Smooth muscle cell (in vitro differentiated cells): ENCODE measurements around the gene CEP63. TPM values are rescaled to one million over a fixed set of nuclear protein-coding genes. Genes with fewer than 3 reads are reported as not detected.

ENCODE experiments used
- DNase-seq: peaks from one replicate; lab custom pipeline; 2025; ENCODE audit not compliant: unreplicated experiment; lab: John Stamatoyannopoulos, UW
- H2AFZ ChIP-seq: fragments of 200-600 bp; sonication (generic); 2 replicates; pipeline ENCODE4 v1.6.0; 2016; ENCODE audit warnings: antibody characterized with exemption, low read depth, mild to moderate bottlenecking
- H3F3A ChIP-seq: fragments of 200-600 bp; sonication (generic); 2 replicates; pipeline ENCODE4 v1.6.0; 2017; ENCODE audit warnings: antibody characterized with exemption, low read depth
- H3K27ac ChIP-seq: fragments of 200-600 bp; sonication (generic); 2 replicates; pipeline ENCODE4 v1.5.1; 2016; ENCODE audit warnings: low read depth, mild to moderate bottlenecking
- H3K27me3 ChIP-seq: fragments of 200-600 bp; sonication (generic); 2 replicates; pipeline ENCODE4 v1.6.1; 2016; ENCODE audit warnings: low read depth, mild to moderate bottlenecking
- H3K36me3 ChIP-seq: fragments of 200-600 bp; sonication (generic); 2 replicates; pipeline ENCODE4 v1.5.1; 2016; ENCODE audit warnings: low read depth
- H3K4me1 ChIP-seq: fragments of 200-600 bp; sonication (generic); 2 replicates; pipeline ENCODE4 v1.5.1; 2016; ENCODE audit warnings: low read depth
- H3K4me2 ChIP-seq: fragments of 200-600 bp; sonication (generic); 2 replicates; pipeline ENCODE4 v1.6.0; 2016; ENCODE audit warnings: mild to moderate bottlenecking
- H3K4me3 ChIP-seq: fragments of 200-600 bp; sonication (generic); 2 replicates; pipeline ENCODE4 v1.5.1; 2016; ENCODE audit warnings: mild to moderate bottlenecking
- H3K79me2 ChIP-seq: fragments of 200-600 bp; sonication (generic); 2 replicates; pipeline ENCODE4 v1.6.0; 2016; ENCODE audit warnings: low read depth, mild to moderate bottlenecking
- H3K9ac ChIP-seq: fragments of 200-600 bp; sonication (generic); 2 replicates; pipeline ENCODE4 v1.6.0; 2016; ENCODE audit warnings: low read depth
- H3K9me3 ChIP-seq: fragments of 200-600 bp; sonication (generic); replicated peaks from 2 replicates; pipeline ENCODE4 v1.5.1; 2016; ENCODE audit warnings: low read depth
- H4K20me1 ChIP-seq: fragments of 200-600 bp; sonication (generic); 2 replicates; pipeline ENCODE4 v1.6.0; 2016; ENCODE audit warnings: low read depth
- CTCF ChIP-seq: fragments of 200-600 bp; sonication (generic); IDR thresholded peaks from 2 replicates; pipeline ENCODE4 v1.5.1; 2017; ENCODE audit warnings: borderline replicate concordance, mild to moderate bottlenecking, antibody characterized with exemption; ENCODE audit not compliant: insufficient read depth, poor library complexity, severe bottlenecking
- WGBS: methylation state at CpG from one replicate; pipeline ENCODE4 v1.1.7; 2016; ENCODE audit warnings: low lambda C conversion rate; 5-methylcytosine and 5-hydroxymethylcytosine counted together
- polyA plus RNA-seq: library from polyadenylated mRNA; unstranded; fragments of >200 nt; fragmentation: Nextera tagmentation; extraction: Ambion mirVana; gene quantifications from 2 replicates; pipeline ENCODE4 v1.2.1, GENCODE V29; 2016
- total RNA-seq: library from RNA; depleted of rRNA; stranded (reverse); fragments of >200 nt; gene quantifications from 2 replicates; pipeline ENCODE4 v1.2.3, GENCODE V29; 2014

The CEP63 gene
- total and polyA plus RNA-seq, 2 experiments from 2014 or later: 16.9 to 24.5 TPM

- Histone ChIP-seq H3K9me3 (no peaks in the 10 kb centered on the region), H4K20me1 (no peaks in the 10 kb centered on the region), H3K4me3 (no peak overlapping the region), H3K27me3 (no peaks in the 10 kb centered on the region), H3K79me2 (no peaks in the 10 kb centered on the region), H3K36me3 (peaks cover 8% of the 10 kb centered on the region), H3K9ac (no peak overlapping the region), H3F3A (no peaks in the 10 kb centered on the region), H3K4me2 (peak overlapping the region; percentile 43), H3K4me1 (no peaks in the 10 kb centered on the region), H3K27ac (no peak overlapping the region), H2AFZ (no peak overlapping the region)
- TF ChIP-seq CTCF: peak; percentile 74
- DNase-seq: peak; percentile 24
- 34% methylated on average over 9 of the region's 9 CpGs for WGBS
Observed at GRCh38 chr3:134473868-134474546, 11.8 kb upstream of the CEP63 start.

- H3K4me1 ChIP-seq: no peaks in the 10 kb centered on the region
- no peak for DNase-seq
- no peak overlapping the region for H2AFZ ChIP-seq
- H3K36me3 ChIP-seq: peaks cover 8% of the 10 kb centered on the region
- no peaks in the 10 kb centered on the region for H3K9me3 ChIP-seq
- H3K9ac ChIP-seq: no peak overlapping the region
- H3K79me2 ChIP-seq: no peaks in the 10 kb centered on the region
- H4K20me1 ChIP-seq: no peaks in the 10 kb centered on the region
- H3K4me3 ChIP-seq: no peak overlapping the region
- no peak for TF ChIP-seq CTCF
- no peaks in the 10 kb centered on the region for H3K27me3 ChIP-seq
- H3F3A ChIP-seq: no peaks in the 10 kb centered on the region
- no peak overlapping the region for H3K27ac ChIP-seq
- no peak overlapping the region for H3K4me2 ChIP-seq
- WGBS: 89% methylated on average over 5 of the region's 5 CpGs
Observed at GRCh38 chr3:134474956-134475355, 10.9 kb upstream of the CEP63 start.

- no peak overlapping the region for H2AFZ ChIP-seq
- TF ChIP-seq CTCF: no peak
- H3F3A ChIP-seq: no peaks in the 10 kb centered on the region
- no peaks in the 10 kb centered on the region for H3K4me1 ChIP-seq
- H4K20me1 ChIP-seq: no peaks in the 10 kb centered on the region
- no peak overlapping the region for H3K4me2 ChIP-seq
- H3K36me3 ChIP-seq: peaks cover 8% of the 10 kb centered on the region
- no peak overlapping the region for H3K9ac ChIP-seq
- no peak for DNase-seq
- no peaks in the 10 kb centered on the region for H3K9me3 ChIP-seq
- no peaks in the 10 kb centered on the region for H3K79me2 ChIP-seq
- no peaks in the 10 kb centered on the region for H3K27me3 ChIP-seq
- peak overlapping the region; percentile 65 for H3K27ac ChIP-seq
- H3K4me3 ChIP-seq: no peak overlapping the region
- WGBS: 68% methylated on average over 4 of the region's 4 CpGs
Observed at GRCh38 chr3:134476306-134476705, 9.6 kb upstream of the CEP63 start.

GRCh38 chr3:134477002-134477401, 8.9 kb upstream of the CEP63 start:
- Histone ChIP-seq H3K4me3 (no peak overlapping the region), H3K4me1 (no peaks in the 10 kb centered on the region), H4K20me1 (no peaks in the 10 kb centered on the region), H3K9ac (no peak overlapping the region), H3K27me3 (no peaks in the 10 kb centered on the region), H2AFZ (no peak overlapping the region), H3F3A (no peaks in the 10 kb centered on the region), H3K79me2 (no peaks in the 10 kb centered on the region), H3K4me2 (no peak overlapping the region), H3K9me3 (no peaks in the 10 kb centered on the region), H3K27ac (peak overlapping the region; percentile 65), H3K36me3 (peaks cover 12% of the 10 kb centered on the region)
- TF ChIP-seq CTCF: no peak
- no peak for DNase-seq
- 77% methylated on average over 6 of the region's 6 CpGs for WGBS
